Measurements from ENCODE around the gene AP5M1.

AP5M1 gene

GRCh38 chr14:57262117-57262516 lies 6.7 kb upstream of the AP5M1 start:
- TF ChIP-seq CTCF (IDR thresholded peaks at IDR 0.05; ENCODE audit: low read depth, low read length), result no peak
- DNase-seq (ENCODE audit: low read depth, low spot score), result no peak
- in situ Hi-C loops (cut with HindIII; ENCODE audit: low sequenced_read_pairs), result no loop called here
- H3K4me3 ChIP-seq (ENCODE audit: low read depth, low read length), result no peak overlapping the region

DNA sequence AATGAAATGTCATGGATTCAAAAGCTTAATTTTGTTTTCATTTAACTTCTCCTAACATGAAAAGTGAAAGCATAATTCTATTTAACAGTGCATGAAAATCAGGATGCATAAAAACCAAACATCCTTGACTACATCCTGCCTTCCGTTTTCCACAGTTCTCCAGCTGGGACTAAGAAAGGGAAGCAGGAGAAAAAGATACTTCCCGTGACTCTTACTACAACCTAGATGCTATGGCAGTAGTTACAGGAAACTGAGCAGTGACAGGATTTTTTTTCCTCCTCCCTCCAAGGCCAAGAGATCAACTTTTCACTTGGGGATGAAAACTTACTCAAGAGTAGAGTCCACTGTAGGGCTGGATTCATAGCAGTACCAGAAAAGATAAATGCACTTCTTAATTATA lies 2.7 kb upstream of the AP5M1 start:
- H3K4me3 ChIP-seq (ENCODE audit: low read depth, low read length), result no peak overlapping the region
- TF ChIP-seq CTCF (IDR thresholded peaks at IDR 0.05; ENCODE audit: low read depth, low read length), result no peak
- in situ Hi-C loops (cut with HindIII; ENCODE audit: low sequenced_read_pairs), result no loop called here
- DNase-seq (ENCODE audit: low read depth, low spot score), result no peak

- no peak for DNase-seq (ENCODE audit: low read depth, low spot score)
- TF ChIP-seq CTCF (IDR thresholded peaks at IDR 0.05; ENCODE audit: low read depth, low read length), result no peak
- in situ Hi-C loops (cut with HindIII; ENCODE audit: low sequenced_read_pairs), result no loop called here
- no peak overlapping the region for H3K4me3 ChIP-seq (ENCODE audit: low read depth, low read length)
Measured at GRCh38 chr14:57273236-57273635, 4.5 kb downstream of the AP5M1 start.

- no peak for DNase-seq (ENCODE audit: low read depth, low spot score)
- no peak for TF ChIP-seq CTCF (IDR thresholded peaks at IDR 0.05; ENCODE audit: low read depth, low read length)
- H3K4me3 ChIP-seq (ENCODE audit: low read depth, low read length), result no peak overlapping the region
- in situ Hi-C loops (cut with HindIII; ENCODE audit: low sequenced_read_pairs), result no loop called here
Measured at GRCh38 chr14:57274551-57274950, 5.8 kb downstream of the AP5M1 start.

DNA sequence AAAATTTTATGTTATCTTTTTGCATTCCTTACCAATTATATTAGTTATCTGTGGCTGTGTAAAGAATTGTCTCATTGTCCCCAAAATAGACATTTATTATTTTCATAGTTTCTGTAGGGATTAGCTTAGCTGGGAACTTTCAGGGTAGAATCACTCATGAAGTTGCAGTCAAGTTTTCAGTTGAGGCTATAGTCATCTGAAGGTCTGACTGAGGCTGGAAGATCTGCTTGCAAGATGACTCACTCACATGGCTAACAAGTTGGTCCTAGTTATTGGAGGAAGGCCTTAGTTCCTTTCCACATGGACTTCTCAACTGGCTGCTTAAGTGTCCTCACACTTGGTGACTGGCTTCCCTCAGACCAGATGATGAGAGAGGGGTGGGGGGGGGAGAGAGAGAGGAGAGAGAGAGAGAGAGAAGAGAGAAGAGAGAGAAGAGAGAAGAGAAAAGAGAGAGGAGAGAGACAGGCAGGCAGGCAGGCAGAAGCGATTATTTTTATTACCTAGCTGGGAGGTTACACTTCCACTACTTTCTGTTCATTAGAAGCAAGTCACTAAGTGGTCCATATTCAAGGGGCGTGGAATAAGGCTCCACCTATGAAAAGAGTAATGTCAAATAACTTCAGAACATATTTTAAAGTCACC lies 6.4 kb downstream of the AP5M1 start:
- H3K4me3 ChIP-seq (ENCODE audit: low read depth, low read length), result no peak overlapping the region
- in situ Hi-C loops (cut with HindIII; ENCODE audit: low sequenced_read_pairs), result no loop called here
- no peak for TF ChIP-seq CTCF (IDR thresholded peaks at IDR 0.05; ENCODE audit: low read depth, low read length)
- no peak for DNase-seq (ENCODE audit: low read depth, low spot score)

DNA sequence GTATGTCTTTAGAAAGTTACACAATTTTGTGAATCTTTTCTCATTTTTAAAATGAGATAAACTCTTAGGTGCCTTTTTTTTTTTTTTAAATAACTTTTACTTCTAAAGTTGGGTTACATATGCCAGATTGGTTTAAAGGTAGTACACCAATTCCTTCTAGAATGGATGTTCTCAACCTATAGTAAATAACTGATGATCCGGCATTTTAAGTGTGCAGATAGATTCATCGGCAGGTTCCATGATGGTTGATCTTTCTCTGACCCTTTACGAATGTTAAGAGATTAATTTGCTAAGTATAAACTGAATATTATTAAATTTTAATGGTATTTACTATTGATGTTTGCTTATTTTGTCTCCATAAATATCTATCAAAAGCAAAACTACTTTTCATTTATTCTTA lies 8.3 kb downstream of the AP5M1 start:
- no peak for TF ChIP-seq CTCF (IDR thresholded peaks at IDR 0.05; ENCODE audit: low read depth, low read length)
- H3K4me3 ChIP-seq (ENCODE audit: low read depth, low read length), result no peak overlapping the region
- DNase-seq (ENCODE audit: low read depth, low spot score), result no peak
- in situ Hi-C loops (cut with HindIII; ENCODE audit: low sequenced_read_pairs), result no loop called here

- DNase-seq (ENCODE audit: low read depth, low spot score), result no peak
- in situ Hi-C loops (cut with HindIII; ENCODE audit: low sequenced_read_pairs), result no loop called here
Measured at GRCh38 chr14:57287745-57288144, 19.0 kb downstream of the AP5M1 start.

More at GRCh38 chr14:57287745-57288144, 19.0 kb downstream of the AP5M1 start:
- H3K4me3 ChIP-seq (ENCODE audit: low read depth, low read length), result no peak overlapping the region
- no peak for TF ChIP-seq CTCF (IDR thresholded peaks at IDR 0.05; ENCODE audit: low read depth, low read length)
